Left ventricle myocardium superior (tissue), 1 donor: ENCODE data around the gene SSX4B. TPM values are rescaled to one million over a fixed set of nuclear protein-coding genes. Genes with fewer than 3 reads are reported as not detected.
"Not testable (repeated sequence)": the region's sequence is repeated elsewhere in the genome, so short reads cannot be mapped to it uniquely, and the experiment has no call there.

ENCODE experiments used
- ATAC-seq: fragments of 200-7000 bp; cut with Tn5 transposase; one replicate; pipeline ENCODE4 v1.9.1; 2020; ENCODE audit warnings: mild to moderate bottlenecking, moderate library complexity
- DNase-seq: peaks from one replicate; pipeline ENCODE4 v3.0.0-alpha.2; 2020
- intact Hi-C: fragments of 100-400 bp; cut with micrococcal nuclease; formaldehyde crosslinking; loops from one replicate; pipeline ENCODE4 v1.11.0; 2022
- long read RNA-seq: library from polyadenylated mRNA; unstranded; transcript quantifications from one replicate; pipeline ENCODE4 v2.0.0, GENCODE V29; 2021
- total RNA-seq: library from RNA; stranded (reverse); fragmentation: NEBNext Ultra II Directional; extraction: Animal tissue kit (Norgen Biotek cat#: 25700); gene quantifications from one replicate; pipeline ENCODE4 v1.2.1, GENCODE V29; 2021
- donor health status: DM: no; HTN: yes; CAD: no; lungs with severe emphysema.

The SSX4B gene
- not detected for total RNA-seq
- long read RNA-seq: 0 reads

- ATAC-seq, DNase-seq: not testable (repeated sequence)
These were observed at the start of gene SSX4B for GRCh38 chrX:48411860-48412259. Gene SSX4B, minus strand, starts transcription at chrX:48411960. Its CDS starts 588 bp downstream, at chrX:48411372.

GRCh38 chrX:48460606-48461005 is 48.8 kb upstream of the SSX4B start:
- ATAC-seq: no peak
- intact Hi-C loops: no loop called here

More at GRCh38 chrX:48411860-48412259, at the start of gene SSX4B:
- intact Hi-C loops: not testable (repeated sequence)

GRCh38 chrX:48460031-48460430 is 48.3 kb upstream of the SSX4B start:
- intact Hi-C loops: no loop called here
- no peak for DNase-seq
- no peak for ATAC-seq

More at GRCh38 chrX:48460606-48461005, 48.8 kb upstream of the SSX4B start:
- DNase-seq: no peak

GRCh38 chrX:48459483-48459882 is 47.7 kb upstream of the SSX4B start:
- intact Hi-C loops: no loop called here
- DNase-seq (no peak), ATAC-seq (no peak)

GRCh38 chrX:48458711-48459110 is 47.0 kb upstream of the SSX4B start:
- ATAC-seq: peak; percentile 89
- peak; percentile 69 for DNase-seq
- intact Hi-C loops: no loop called here

- DNase-seq (no peak), ATAC-seq (no peak)
- intact Hi-C loops: no loop called here
These were observed 45.0 kb upstream of the SSX4B start for GRCh38 chrX:48456628-48457331.

- DNase-seq (no peak), ATAC-seq (no peak)
- intact Hi-C loops: no loop called here
These were observed 39.9 kb upstream of the SSX4B start for GRCh38 chrX:48451708-48452107.

- DNase-seq (no peak), ATAC-seq (no peak)
- intact Hi-C loops: no loop called here
These were observed 38.3 kb upstream of the SSX4B start for GRCh38 chrX:48450076-48450475.

- DNase-seq, intact Hi-C loops, ATAC-seq: not testable (repeated sequence)
These were observed 35.4 kb upstream of the SSX4B start for GRCh38 chrX:48447201-48447600.

- intact Hi-C loops, ATAC-seq, DNase-seq: not testable (repeated sequence)
These were observed 22.0 kb upstream of the SSX4B start for GRCh38 chrX:48433713-48434112.

- intact Hi-C loops, ATAC-seq, DNase-seq: not testable (repeated sequence)
These were observed 18.4 kb upstream of the SSX4B start for GRCh38 chrX:48430166-48430565.

- intact Hi-C loops, ATAC-seq, DNase-seq: not testable (repeated sequence)
These were observed 17.8 kb upstream of the SSX4B start for GRCh38 chrX:48429606-48430005.

GRCh38 chrX:48427027-48427716 is 15.4 kb upstream of the SSX4B start:
- DNase-seq, ATAC-seq: not testable (repeated sequence)

GRCh38 chrX:48397825-48398224 is 13.9 kb downstream of the SSX4B start:
- DNase-seq, intact Hi-C loops, ATAC-seq: not testable (repeated sequence)

More at GRCh38 chrX:48427027-48427716, 15.4 kb upstream of the SSX4B start:
- intact Hi-C loops: not testable (repeated sequence)

- ATAC-seq, intact Hi-C loops, DNase-seq: not testable (repeated sequence)
These were observed 14.8 kb downstream of the SSX4B start for GRCh38 chrX:48396931-48397330.

- intact Hi-C loops, DNase-seq, ATAC-seq: not testable (repeated sequence)
These were observed 28.5 kb downstream of the SSX4B start, which contains the start of gene SSX4 for GRCh38 chrX:48383239-48383638. Gene SSX4, plus strand, starts transcription at chrX:48383539. Its CDS starts 515 bp downstream, at chrX:48384054.

- DNase-seq, ATAC-seq, intact Hi-C loops: not testable (repeated sequence)
These were observed 41.4 kb downstream of the SSX4B start for GRCh38 chrX:48370408-48370807.

- intact Hi-C loops, DNase-seq, ATAC-seq: not testable (repeated sequence)
These were observed 43.9 kb downstream of the SSX4B start for GRCh38 chrX:48367717-48368408.

- ATAC-seq, DNase-seq, intact Hi-C loops: not testable (repeated sequence)
These were observed 52.5 kb downstream of the SSX4B start for GRCh38 chrX:48359281-48359680.
